Thoracic aorta (tissue), 2 donors: ENCODE results near the gene CAMK2N2. TPM values are rescaled to one million over a fixed set of nuclear protein-coding genes. Genes with fewer than 3 reads are reported as not detected.

Experiments
- ATAC-seq: fragments of 150-250 bp; one replicate; pipeline ENCODE4 v1.8.0; 2017; ENCODE audit warnings: low read depth; ENCODE audit not compliant: insufficient number of reproducible peaks, low FRiP score
- DNase-seq: peaks from one replicate; pipeline ENCODE4 v3.0.0-alpha.2; 2020; ENCODE audit warnings: low spot score
- H3K27ac ChIP-seq, 2 donors: fragments of 200-600 bp; sonication (generic); 1 replicate in 1 of 2; 2 replicates in 1 of 2; pipeline ENCODE4 v1.5.1; 2016; ENCODE audit warnings: mild to moderate bottlenecking in 2 of 2, moderate library complexity in 2 of 2
- H3K27me3 ChIP-seq: fragments of 200-600 bp; sonication (generic); replicated peaks from 2 replicates; pipeline ENCODE4 v1.6.0; 2016; ENCODE audit warnings: mild to moderate bottlenecking; ENCODE audit not compliant: insufficient read depth
- H3K36me3 ChIP-seq: fragments of 200-600 bp; sonication (generic); one replicate; pipeline ENCODE4 v1.5.1; 2016
- H3K4me1 ChIP-seq, 2 donors: fragments of 200-600 bp; sonication (generic); 1 replicate in 1 of 2; 2 replicates in 1 of 2; pipeline versions ENCODE4 v1.5.1 to v1.6.0; 2016; ENCODE audit warnings: low read depth in 2 of 2, mild to moderate bottlenecking in 1 of 2; ENCODE audit not compliant: control insufficient read depth in 1 of 2
- H3K4me3 ChIP-seq: fragments of 200-600 bp; sonication (generic); 2 replicates; pipeline ENCODE4 v1.5.1; 2016; ENCODE audit warnings: mild to moderate bottlenecking
- H3K9me3 ChIP-seq: fragments of 200-600 bp; sonication (generic); 2 replicates; pipeline ENCODE4 v1.5.1; 2016
- total RNA-seq, 2 donors: library from RNA; depleted of rRNA; stranded (reverse); fragments of >200 nt; gene quantifications; one replicate each; pipeline versions ENCODE4 v1.1.0 to v1.2.3, GENCODE V29; 2016
- TF ChIP-seq, protein P1 (sequence below): fragments of 200-600 bp; sonication (generic); IDR thresholded peaks from one replicate; pipeline ENCODE4 v1.5.1; 2019; ENCODE audit warnings: antibody characterized with exemption

The CAMK2N2 gene
- total RNA-seq, 2 donors from 2014 or later = not detected

DNA sequence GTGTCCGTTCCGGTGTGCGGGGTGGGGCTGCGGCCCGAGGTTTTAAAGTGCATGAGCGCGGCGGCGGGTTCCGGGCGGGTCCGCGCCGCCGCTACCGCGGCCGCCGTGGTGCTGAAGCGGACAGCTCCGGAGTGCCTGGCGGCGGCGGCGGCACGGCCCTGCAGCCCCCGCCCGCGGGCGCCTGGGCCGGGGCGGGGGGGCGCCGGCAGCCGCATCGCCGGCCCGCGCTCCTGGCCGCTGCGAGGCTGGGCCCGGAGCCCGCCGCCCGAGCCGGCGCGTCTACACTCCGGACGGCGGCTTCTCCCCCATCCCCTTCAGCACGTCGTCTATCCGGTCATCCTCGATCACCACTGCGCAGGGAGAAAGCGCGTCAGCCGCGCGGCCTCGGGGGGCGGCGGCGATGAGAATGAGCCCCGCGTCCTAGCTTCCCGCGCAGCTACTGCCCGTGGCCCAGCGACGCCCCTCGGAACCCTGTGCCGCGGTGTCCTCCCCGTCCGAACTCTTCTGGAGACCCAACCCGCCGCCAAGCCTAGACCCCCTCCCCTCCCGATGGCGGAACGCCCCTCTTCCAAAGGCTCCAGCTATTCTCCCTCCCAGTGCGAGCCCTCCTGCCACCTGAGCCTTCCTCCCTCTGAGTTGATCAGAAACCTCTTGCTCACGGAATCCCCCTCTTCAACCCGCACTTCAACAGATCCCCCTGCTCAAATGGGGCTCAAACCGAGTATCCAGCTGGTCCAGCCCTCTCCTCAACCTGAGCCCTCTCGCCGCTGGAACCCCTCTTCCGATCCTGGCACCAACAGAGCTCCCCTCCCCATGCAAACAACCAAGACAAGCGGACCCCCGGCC, 1.3 kb downstream of the CAMK2N2 start:
- peaks cover 18% of the 10 kb centered on the region for H3K27me3 ChIP-seq
- H3K27ac ChIP-seq = no peak overlapping the region
- no peaks in the 10 kb centered on the region for H3K36me3 ChIP-seq
- peak; percentile 46 for ATAC-seq
- H3K4me3 ChIP-seq = peak overlapping the region; percentile 70
- H3K9me3 ChIP-seq = no peaks in the 10 kb centered on the region
- no peak for DNase-seq
- peaks cover 12 to 25% of the 10 kb centered on the region in 2 donors for H3K4me1 ChIP-seq
- TF ChIP-seq, protein P1, sequence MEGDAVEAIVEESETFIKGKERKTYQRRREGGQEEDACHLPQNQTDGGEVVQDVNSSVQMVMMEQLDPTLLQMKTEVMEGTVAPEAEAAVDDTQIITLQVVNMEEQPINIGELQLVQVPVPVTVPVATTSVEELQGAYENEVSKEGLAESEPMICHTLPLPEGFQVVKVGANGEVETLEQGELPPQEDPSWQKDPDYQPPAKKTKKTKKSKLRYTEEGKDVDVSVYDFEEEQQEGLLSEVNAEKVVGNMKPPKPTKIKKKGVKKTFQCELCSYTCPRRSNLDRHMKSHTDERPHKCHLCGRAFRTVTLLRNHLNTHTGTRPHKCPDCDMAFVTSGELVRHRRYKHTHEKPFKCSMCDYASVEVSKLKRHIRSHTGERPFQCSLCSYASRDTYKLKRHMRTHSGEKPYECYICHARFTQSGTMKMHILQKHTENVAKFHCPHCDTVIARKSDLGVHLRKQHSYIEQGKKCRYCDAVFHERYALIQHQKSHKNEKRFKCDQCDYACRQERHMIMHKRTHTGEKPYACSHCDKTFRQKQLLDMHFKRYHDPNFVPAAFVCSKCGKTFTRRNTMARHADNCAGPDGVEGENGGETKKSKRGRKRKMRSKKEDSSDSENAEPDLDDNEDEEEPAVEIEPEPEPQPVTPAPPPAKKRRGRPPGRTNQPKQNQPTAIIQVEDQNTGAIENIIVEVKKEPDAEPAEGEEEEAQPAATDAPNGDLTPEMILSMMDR = no peak

DNA sequence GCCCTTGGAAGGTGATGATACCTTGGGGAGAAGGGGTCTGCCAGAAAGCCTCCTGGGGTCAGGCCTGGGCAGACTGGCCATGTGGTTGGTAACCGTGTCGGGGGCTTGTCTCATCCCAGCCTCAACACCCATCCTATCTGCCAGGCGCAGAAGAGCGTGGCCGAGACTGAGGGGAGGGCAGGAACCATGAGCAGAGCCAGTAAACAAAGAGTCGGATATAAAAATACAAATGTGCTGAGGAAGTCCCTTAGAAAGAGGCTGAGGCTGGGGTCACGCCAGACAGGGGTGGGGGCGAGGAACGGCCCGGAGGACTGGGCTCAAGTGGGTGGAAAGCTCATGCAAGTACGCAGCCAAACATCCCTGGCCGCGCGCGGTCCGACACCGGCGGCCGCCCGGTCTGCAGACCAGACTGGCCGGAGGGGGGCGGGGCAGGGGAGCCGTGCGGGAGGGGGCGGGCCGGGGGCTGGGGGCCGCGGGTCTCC, 1.9 kb downstream of the CAMK2N2 start:
- Histone ChIP-seq H3K27me3 (peaks cover 18% of the 10 kb centered on the region), H3K36me3 (no peaks in the 10 kb centered on the region), H3K4me3 (peak overlapping the region; percentile 13), H3K27ac (no peak overlapping the region), H3K4me1 (peaks cover 12 to 25% of the 10 kb centered on the region in 2 donors), H3K9me3 (no peaks in the 10 kb centered on the region)
- TF ChIP-seq, protein P1 = no peak
- ATAC-seq (no peak), DNase-seq (no peak)

DNA sequence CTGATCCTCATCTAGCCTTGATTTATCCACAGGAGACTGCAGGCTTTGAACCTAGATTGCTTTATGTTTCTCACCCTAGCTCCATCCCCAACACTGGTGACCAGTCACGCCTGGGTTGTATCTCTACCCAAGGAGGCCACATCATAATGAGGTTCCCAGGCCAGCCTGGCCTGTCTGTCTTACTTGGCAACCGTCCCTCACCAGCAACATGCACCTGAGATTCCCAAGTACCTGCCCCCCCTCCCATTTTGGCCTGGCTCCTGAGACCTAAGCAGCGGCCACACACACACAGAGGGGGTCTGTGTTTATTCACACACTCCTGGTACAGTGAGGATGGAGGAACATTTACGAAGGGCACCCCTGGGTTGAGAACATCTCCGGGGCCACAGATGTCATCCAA, 2.4 kb downstream of the CAMK2N2 start:
- Histone ChIP-seq H3K27me3 (peaks cover 18% of the 10 kb centered on the region), H3K27ac (no peak overlapping the region), H3K4me1 (peaks cover 12 to 25% of the 10 kb centered on the region in 2 donors), H3K9me3 (no peaks in the 10 kb centered on the region), H3K36me3 (no peaks in the 10 kb centered on the region), H3K4me3 (no peak overlapping the region)
- TF ChIP-seq, protein P1 = no peak
- ATAC-seq (no peak), DNase-seq (no peak)

DNA sequence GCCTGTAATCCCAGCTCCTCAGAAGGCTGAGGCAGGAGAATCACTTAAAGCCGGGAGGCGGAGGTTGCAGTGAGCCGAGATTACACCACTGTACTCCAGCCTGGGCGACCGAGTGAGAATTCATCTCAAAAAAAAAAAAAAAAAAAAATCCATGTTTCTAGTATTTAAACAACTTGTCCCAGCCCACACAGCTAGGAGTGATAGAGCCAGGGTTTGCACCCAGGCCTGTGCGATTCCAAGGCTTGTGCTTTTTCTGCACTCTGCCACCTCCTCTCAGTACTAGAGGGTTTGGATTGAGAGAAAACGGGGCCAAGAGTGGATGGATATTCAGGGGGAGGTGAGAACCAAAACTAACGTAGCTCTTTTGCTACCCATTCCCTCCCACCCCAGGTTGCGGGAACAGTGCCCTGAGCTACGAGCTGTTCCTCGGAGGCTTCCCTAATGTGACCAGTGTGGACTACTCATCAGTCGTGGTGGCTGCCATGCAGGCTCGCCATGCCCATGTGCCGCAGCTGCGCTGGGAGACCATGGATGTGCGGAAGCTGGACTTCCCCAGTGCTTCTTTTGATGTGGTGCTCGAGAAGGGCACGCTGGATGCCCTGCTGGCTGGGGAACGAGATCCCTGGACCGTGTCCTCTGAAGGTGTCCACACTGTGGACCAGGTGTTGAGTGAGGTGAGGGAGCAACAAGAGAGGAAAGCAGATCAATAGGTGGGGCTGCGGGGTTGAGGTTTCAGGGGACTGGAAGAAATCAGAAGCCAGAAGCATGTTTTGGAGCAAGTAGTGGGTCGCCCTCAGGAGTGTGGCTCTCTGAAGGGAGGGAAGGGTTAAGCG, 4.1 kb downstream of the CAMK2N2 start:
- TF ChIP-seq, protein P1 = no peak
- peaks cover 11 to 20% of the 10 kb centered on the region in 2 donors for H3K4me1 ChIP-seq
- no peaks in the 10 kb centered on the region for H3K36me3 ChIP-seq
- no peak overlapping the region for H3K4me3 ChIP-seq
- H3K9me3 ChIP-seq = no peaks in the 10 kb centered on the region
- no peak for ATAC-seq
- H3K27ac ChIP-seq = no peak overlapping the region
- no peak for DNase-seq
- peaks cover 9% of the 10 kb centered on the region for H3K27me3 ChIP-seq
